SK-N-SH (cell line): ENCODE results near the gene GPR137B.

Experiments
- CTCF ChIP-seq: fragments of 200-600 bp; sonication (generic); IDR thresholded peaks from 2 replicates; pipeline ENCODE4 v1.6.1; 2017; ENCODE audit warnings: antibody characterized with exemption, mild to moderate bottlenecking, moderate library complexity
- MAX ChIP-seq: IDR thresholded peaks from 2 replicates; pipeline ENCODE4 v1.4.0; 2012; ENCODE audit warnings: low read depth
- NRF1 ChIP-seq: IDR thresholded peaks from 2 replicates; pipeline ENCODE4 v1.6.1; 2012; ENCODE audit warnings: low read depth, mild to moderate bottlenecking, low read length
- RCOR1 ChIP-seq: fragments of 150-350 bp; IDR thresholded peaks from 2 replicates; pipeline ENCODE4 v1.6.1; 2017; ENCODE audit warnings: antibody characterized with exemption, low read length
- REST ChIP-seq: IDR thresholded peaks from 2 replicates; pipeline ENCODE4 v1.6.1; 2012; ENCODE audit warnings: mild to moderate bottlenecking, low read depth, low read length, moderate library complexity
- RFX5 ChIP-seq: IDR thresholded peaks from 2 replicates; pipeline ENCODE4 v1.6.1; 2012; ENCODE audit warnings: mild to moderate bottlenecking, improper control_type of control experiment, low read length
- TAF1 ChIP-seq: IDR thresholded peaks from 2 replicates; pipeline ENCODE4 v1.6.1; 2012; ENCODE audit warnings: low read depth, mild to moderate bottlenecking, low read length, moderate library complexity, borderline replicate concordance
- YY1 ChIP-seq: IDR thresholded peaks from 2 replicates; pipeline ENCODE4 v1.4.0; 2012; ENCODE audit warnings: low read depth, mild to moderate bottlenecking

GRCh38 chr1:236150986-236151385, 8.6 kb downstream of the GPR137B start:
- no peak for TF ChIP-seq CTCF
- TF ChIP-seq RCOR1 = no peak
- no peak for TF ChIP-seq TAF1
- no peak for TF ChIP-seq REST
- no peak for TF ChIP-seq RFX5
- no peak for TF ChIP-seq YY1
- TF ChIP-seq NRF1 = no peak
- no peak for TF ChIP-seq MAX
